ENCODE data around the gene CRAMP1.

CRAMP1 gene

DNA sequence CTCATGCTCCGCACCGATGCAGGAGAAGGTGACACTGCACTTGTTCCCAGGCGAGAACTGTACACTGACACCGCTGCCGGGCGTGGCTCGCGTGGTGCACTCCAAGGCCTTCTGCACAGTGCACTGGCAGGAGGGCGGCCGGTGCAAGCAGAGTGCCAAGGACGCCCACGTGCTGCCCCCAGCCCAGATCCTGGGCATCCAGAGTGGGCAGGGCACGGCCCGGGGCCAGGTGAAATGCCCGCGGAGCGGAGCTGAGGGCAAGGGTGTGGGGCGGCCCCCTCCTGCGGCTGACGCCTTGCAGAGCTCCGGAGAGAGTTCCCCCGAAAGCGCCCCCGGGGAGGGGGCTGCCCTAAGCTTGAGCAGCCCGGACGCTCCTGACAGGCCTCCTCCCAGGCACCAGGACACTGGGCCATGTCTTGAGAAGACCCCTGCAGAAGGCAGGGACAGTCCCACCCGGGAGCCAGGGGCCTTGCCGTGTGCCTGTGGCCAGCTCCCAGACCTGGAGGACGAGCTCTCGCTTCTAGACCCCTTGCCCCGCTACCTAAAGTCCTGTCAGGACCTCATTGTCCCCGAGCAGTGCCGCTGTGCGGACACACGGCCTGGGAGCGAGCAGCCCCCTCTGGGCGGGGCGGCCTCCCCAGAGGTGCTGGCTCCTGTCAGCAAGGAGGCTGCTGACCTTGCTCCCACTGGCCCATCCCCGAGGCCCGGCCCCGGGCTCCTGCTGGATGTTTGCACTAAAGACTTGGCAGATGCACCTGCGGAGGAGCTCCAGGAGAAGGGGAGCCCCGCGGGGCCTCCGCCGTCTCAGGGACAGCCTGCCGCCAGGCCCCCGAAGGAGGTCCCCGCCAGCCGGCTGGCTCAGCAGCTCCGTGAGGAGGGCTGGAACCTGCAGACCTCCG, 44.0 kb downstream of the CRAMP1 start:
- in situ Hi-C loops (cut with HindIII; ENCODE audit: low pct_unique_long_range_greater_than_20kb, low sequenced_read_pairs), result no loop called here
- DNase-seq (ENCODE audit: low read depth in 1 of 2, low spot score in 1 of 2), result no peak
- TF ChIP-seq JUND (IDR thresholded peaks at IDR 0.05; ENCODE audit: low read depth), result no peak

DNA sequence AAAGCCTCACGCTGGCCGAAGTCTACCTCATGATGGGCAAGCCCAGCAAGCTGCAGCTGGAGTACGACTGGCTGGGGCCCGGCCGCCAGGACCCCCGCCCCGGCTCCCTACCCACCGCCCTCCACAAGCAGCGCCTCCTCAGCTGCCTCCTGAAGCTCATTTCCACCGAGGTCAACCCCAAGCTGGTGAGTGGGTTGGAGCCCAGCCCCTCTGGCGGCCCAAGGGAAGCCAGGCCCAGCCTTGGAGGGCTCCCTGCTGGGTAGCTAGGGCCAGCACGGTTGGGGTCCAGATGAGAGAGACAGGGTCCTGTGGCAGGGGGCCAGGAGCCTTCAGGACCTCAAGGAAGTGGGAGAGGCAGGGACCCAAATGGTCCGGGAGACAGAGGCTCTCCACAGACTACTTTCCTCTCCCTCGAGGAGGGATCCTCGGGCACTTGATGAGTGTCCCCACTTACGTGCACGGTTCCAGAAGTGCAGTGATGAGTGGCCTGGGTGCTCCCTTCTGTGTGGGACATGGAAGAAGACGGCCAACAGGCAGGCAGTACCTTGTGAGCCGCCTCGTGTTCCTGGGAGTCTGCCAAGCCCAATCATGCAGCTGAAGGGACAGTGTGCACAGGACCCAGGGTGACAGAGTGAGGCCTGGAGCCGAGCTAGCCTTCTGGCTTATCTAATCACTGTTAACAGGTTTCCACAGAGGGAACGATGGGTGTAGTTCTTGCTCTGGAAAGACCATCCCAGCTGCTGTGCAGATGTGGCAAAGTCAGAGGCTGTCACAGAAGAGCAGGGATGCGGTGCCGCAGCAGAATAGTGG, 44.9 kb downstream of the CRAMP1 start:
- no peak for DNase-seq (ENCODE audit: low read depth in 1 of 2, low spot score in 1 of 2)
- no peak for TF ChIP-seq JUND (IDR thresholded peaks at IDR 0.05; ENCODE audit: low read depth)
- in situ Hi-C loops (cut with HindIII; ENCODE audit: low pct_unique_long_range_greater_than_20kb, low sequenced_read_pairs), result no loop called here

DNA sequence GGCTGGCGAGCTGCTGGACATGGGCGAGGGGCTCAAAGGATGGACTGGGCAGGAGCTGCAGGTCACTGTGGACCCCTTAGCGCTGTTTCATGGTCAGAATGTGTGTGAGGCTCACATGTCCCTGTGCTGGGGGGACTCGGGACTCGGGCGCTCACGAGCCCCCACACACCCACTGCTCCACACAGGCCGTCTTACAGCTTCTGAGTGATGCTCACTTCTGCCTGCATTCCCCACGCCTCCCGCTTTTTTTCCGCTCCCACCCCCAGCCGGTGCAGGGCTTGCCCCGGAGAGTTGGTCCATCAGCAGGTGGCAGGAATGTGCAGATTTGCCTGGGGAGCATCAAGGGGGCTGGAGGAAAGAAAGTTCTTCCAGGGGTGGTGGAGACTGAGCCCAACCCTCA, 45.7 kb downstream of the CRAMP1 start:
- in situ Hi-C loops (cut with HindIII; ENCODE audit: low pct_unique_long_range_greater_than_20kb, low sequenced_read_pairs), result no loop called here
- no peak for TF ChIP-seq JUND (IDR thresholded peaks at IDR 0.05; ENCODE audit: low read depth)
- no peak for DNase-seq (ENCODE audit: low read depth in 1 of 2, low spot score in 1 of 2)

DNA sequence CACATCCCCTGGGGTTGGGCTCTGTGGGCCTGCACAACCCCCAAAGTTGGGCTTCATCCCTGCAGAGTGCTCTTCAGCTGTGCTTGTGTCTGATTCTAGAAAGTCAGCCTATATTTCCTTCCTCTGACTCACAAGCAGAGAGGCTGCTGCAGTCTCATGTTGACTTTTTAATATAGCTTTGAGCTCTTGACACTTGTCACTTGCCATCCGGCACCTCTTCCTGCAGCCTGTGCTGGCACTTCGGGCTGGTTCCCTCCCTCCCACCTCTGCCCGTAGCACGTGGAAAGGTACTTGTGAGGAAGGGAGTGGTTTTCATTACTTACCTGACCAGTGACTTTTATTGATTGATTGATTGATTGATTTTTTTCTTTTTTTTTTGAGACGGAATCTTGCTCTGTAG, 46.9 kb downstream of the CRAMP1 start:
- no peak for DNase-seq (ENCODE audit: low read depth in 1 of 2, low spot score in 1 of 2)
- in situ Hi-C loops (cut with HindIII; ENCODE audit: low pct_unique_long_range_greater_than_20kb, low sequenced_read_pairs), result no loop called here
- no peak for TF ChIP-seq JUND (IDR thresholded peaks at IDR 0.05; ENCODE audit: low read depth)

DNA sequence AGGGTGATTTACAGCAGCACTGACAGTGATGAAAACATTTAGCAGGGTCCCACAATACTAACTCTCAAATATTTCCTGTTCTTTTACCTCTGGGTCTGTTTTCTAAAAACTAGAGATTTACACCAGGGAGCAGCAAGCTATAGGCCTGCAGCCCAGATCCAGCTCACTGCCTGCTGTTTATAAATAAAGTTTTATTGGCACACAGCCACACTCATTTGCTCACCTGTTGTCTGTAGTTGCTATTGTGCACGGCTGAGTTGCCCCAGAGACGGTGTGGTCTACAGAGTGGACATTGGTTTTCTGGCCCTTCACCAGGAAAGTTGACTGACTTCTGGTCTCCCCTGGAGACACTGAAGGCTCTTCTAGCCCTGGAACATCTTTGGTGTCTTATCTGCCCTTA, 49.7 kb downstream of the CRAMP1 start:
- in situ Hi-C loops (cut with HindIII; ENCODE audit: low pct_unique_long_range_greater_than_20kb, low sequenced_read_pairs), result no loop called here
- no peak for DNase-seq (ENCODE audit: low read depth in 1 of 2, low spot score in 1 of 2)
- no peak for TF ChIP-seq JUND (IDR thresholded peaks at IDR 0.05; ENCODE audit: low read depth)

DNA sequence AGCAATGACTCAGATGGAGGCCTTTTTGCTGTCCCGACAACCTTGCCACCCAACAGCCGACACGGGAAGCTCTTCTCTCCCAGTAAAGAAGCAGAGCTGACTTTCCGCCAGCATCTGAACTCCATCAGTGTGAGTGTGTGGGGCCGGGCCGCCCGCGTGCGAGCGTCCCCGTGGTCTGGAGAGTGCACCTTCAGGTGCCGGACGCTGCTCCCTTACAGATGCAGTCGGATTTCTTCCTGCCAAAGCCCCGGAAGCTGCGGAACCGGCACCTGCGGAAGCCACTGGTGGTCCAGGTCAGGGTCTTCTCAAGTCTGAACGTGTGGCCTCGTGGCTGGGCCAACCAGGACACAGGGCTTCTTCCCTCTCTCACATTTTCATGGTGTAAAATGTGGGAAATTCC, 50.4 kb downstream of the CRAMP1 start:
- TF ChIP-seq JUND (IDR thresholded peaks at IDR 0.05; ENCODE audit: low read depth), result no peak
- no peak for DNase-seq (ENCODE audit: low read depth in 1 of 2, low spot score in 1 of 2)
- in situ Hi-C loops (cut with HindIII; ENCODE audit: low pct_unique_long_range_greater_than_20kb, low sequenced_read_pairs), result no loop called here

DNA sequence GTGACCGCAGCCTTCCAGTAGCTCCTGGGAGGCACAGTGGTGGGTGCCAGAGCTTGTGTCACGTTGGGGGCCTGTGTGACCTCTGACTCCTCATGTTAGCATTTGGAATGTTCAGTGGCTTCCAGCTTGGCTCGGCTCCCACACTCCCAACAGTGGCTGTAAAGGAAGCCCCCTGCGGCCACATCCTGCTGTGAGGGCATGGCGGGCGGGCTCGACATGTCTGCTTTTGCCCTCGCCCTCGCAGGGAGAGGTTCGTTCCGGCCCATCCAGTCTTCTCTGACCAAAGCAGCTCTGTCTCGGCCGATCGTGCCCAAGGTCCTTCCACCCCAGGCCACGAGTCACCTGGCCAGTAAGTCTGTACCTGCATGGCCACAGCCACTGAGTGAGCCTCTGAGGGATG, 53.7 kb downstream of the CRAMP1 start:
- no peak for DNase-seq (ENCODE audit: low read depth in 1 of 2, low spot score in 1 of 2)
- no peak for TF ChIP-seq JUND (IDR thresholded peaks at IDR 0.05; ENCODE audit: low read depth)
- in situ Hi-C loops (cut with HindIII; ENCODE audit: low pct_unique_long_range_greater_than_20kb, low sequenced_read_pairs), result no loop called here

DNA sequence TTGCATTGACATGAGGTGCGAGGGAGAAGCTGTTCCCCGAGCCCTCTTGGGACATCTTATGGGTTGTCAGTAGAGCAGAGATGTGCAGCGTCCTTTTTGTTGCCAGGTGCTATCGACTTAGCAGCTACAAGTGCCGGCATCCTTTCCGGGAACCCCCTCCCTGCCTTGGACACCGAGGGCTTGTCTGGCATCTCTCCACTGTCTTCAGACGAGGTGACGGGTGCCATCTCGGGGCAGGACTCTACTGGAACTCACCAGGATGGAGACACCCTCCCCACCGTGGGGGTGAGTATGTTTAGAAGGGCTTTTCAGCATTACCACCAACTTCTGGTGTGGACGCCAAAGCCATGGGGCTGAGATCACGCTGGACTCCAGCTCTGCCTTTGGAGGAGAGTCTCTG, 54.2 kb downstream of the CRAMP1 start:
- no peak for TF ChIP-seq JUND (IDR thresholded peaks at IDR 0.05; ENCODE audit: low read depth)
- no peak for DNase-seq (ENCODE audit: low read depth in 1 of 2, low spot score in 1 of 2)
- in situ Hi-C loops (cut with HindIII; ENCODE audit: low pct_unique_long_range_greater_than_20kb, low sequenced_read_pairs), result no loop called here

DNA sequence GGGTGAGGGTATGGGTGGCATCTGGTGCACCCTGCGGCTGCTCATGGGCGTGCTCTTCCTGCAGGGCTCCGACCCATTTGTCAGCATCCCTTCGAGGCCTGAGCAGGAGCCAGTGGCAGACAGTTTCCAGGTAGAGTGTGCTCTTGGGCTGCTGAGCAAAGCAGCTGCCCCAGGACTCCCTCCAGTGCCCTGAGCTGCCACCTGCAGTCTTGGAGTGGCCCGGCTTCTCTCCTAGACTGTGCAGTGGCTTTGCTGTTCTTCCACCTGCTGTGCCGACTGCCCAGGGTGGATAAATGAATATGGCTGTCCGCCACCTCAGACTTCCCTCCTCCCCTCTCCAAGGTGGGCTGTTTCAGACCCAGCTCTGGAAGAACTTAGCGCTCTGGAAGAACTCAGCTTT, 55.1 kb downstream of the CRAMP1 start:
- no peak for TF ChIP-seq JUND (IDR thresholded peaks at IDR 0.05; ENCODE audit: low read depth)
- in situ Hi-C loops (cut with HindIII; ENCODE audit: low pct_unique_long_range_greater_than_20kb, low sequenced_read_pairs), result no loop called here

DNA sequence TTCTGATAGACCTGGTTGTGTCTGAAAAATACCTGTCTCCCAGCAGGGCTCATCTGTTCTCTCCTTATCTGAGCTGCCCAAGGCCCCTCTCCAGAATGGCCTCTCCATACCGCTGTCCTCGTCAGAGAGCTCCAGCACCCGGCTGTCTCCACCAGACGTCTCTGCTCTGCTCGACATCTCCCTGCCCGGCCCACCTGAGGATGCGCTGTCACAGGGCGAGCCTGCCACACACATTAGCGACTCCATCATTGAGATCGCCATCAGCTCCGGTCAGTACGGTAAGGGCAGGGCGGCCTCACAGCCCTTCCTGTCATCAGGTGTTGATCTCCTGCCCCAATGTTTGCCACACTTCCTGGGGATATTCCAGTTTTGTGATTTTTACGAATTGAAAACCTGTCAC, 55.8 kb downstream of the CRAMP1 start:
- DNase-seq (ENCODE audit: low read depth in 1 of 2, low spot score in 1 of 2), result no peak
- no peak for TF ChIP-seq JUND (IDR thresholded peaks at IDR 0.05; ENCODE audit: low read depth)
- in situ Hi-C loops (cut with HindIII; ENCODE audit: low pct_unique_long_range_greater_than_20kb, low sequenced_read_pairs), result no loop called here

More for the DNA sequence above, 55.1 kb downstream of the CRAMP1 start:
- DNase-seq (ENCODE audit: low read depth in 1 of 2, low spot score in 1 of 2), result peak; percentile 38 to 65

DNA sequence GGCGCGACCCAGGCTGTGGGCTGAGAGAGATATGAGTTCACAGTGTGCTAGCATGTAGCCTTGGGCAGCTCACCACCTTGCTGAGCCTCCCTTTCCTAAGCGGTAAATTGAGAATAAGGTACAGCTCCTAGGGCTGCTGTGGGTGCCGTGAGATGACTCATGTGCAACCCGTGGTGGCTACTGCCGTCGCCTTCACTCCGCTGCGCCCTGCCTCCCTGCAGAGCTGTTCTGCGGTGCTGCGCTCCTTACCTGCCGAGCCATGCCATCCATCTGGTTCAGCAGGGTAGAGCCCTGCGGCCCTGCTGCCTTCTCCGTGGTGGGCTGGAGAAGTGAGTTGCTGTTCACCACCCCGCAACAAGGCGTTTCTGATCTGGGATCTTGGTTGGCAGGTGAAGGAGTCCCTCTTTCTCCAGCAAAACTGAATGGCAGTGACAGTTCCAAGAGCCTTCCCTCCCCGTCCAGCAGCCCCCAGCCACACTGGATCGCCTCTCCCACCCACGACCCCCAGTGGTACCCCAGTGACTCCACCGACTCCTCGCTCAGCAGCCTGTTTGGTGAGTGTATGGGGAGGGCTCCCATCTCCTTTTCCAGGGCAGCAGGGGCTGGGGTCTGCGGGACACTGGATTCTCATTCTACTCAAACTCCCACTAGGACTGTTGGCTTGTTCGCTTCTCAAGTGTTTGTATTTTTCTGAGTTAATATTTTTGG, 56.6 kb downstream of the CRAMP1 start:
- in situ Hi-C loops (cut with HindIII; ENCODE audit: low pct_unique_long_range_greater_than_20kb, low sequenced_read_pairs), result no loop called here
- no peak for DNase-seq (ENCODE audit: low read depth in 1 of 2, low spot score in 1 of 2)
- TF ChIP-seq JUND (IDR thresholded peaks at IDR 0.05; ENCODE audit: low read depth), result no peak

DNA sequence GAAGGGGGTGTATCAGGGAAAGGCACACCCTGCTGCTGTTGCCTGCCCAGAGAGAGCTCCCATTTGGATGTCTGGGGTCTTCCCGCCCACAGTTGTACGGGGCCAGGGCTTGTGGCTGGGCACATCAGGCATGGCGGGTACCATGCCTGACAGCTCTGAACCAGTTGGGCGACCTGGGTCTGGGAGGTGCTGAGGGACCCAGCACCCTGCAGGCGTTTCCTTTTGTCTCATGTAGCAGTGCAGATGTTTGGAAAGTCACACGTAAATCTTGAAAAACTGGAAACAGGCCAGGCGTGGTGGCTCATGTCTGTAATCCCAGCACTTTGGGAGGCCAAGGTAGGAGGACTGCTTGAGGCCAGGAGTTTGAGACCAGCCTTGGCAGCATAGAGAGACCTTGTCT, 57.5 kb downstream of the CRAMP1 start:
- DNase-seq (ENCODE audit: low read depth in 1 of 2, low spot score in 1 of 2), result peak in 1 of 2 experiments; percentile 57
- in situ Hi-C loops (cut with HindIII; ENCODE audit: low pct_unique_long_range_greater_than_20kb, low sequenced_read_pairs), result no loop called here
- TF ChIP-seq JUND (IDR thresholded peaks at IDR 0.05; ENCODE audit: low read depth), result no peak

Data from T47D (cell line).